Epithelial cell of esophagus (primary cell): ENCODE results near the gene GPR152.

Experiments used
- DNase-seq: peaks from one replicate; pipeline ENCODE4 v3.0.0; 2010; ENCODE audit warnings: low read depth
- H3K4me3 ChIP-seq: 2 replicates; pipeline ENCODE4 v1.5.1; 2011; ENCODE audit warnings: mild to moderate bottlenecking, low read length, control low read depth
- TF ChIP-seq, protein P1 (sequence below): IDR thresholded peaks from 2 replicates; pipeline ENCODE4 v1.5.1; 2011; ENCODE audit warnings: low read depth, mild to moderate bottlenecking, low read length, control low read depth, inconsistent platforms; ENCODE audit not compliant: insufficient read depth; ENCODE audit errors: missing control alignments

The GPR152 gene

GRCh38 chr11:67466367-67466766 is 13.8 kb upstream of the GPR152 start:
- DNase-seq, result no peak
- no peak overlapping the region for H3K4me3 ChIP-seq
- TF ChIP-seq, protein P1, sequence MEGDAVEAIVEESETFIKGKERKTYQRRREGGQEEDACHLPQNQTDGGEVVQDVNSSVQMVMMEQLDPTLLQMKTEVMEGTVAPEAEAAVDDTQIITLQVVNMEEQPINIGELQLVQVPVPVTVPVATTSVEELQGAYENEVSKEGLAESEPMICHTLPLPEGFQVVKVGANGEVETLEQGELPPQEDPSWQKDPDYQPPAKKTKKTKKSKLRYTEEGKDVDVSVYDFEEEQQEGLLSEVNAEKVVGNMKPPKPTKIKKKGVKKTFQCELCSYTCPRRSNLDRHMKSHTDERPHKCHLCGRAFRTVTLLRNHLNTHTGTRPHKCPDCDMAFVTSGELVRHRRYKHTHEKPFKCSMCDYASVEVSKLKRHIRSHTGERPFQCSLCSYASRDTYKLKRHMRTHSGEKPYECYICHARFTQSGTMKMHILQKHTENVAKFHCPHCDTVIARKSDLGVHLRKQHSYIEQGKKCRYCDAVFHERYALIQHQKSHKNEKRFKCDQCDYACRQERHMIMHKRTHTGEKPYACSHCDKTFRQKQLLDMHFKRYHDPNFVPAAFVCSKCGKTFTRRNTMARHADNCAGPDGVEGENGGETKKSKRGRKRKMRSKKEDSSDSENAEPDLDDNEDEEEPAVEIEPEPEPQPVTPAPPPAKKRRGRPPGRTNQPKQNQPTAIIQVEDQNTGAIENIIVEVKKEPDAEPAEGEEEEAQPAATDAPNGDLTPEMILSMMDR, result no peak

DNA sequence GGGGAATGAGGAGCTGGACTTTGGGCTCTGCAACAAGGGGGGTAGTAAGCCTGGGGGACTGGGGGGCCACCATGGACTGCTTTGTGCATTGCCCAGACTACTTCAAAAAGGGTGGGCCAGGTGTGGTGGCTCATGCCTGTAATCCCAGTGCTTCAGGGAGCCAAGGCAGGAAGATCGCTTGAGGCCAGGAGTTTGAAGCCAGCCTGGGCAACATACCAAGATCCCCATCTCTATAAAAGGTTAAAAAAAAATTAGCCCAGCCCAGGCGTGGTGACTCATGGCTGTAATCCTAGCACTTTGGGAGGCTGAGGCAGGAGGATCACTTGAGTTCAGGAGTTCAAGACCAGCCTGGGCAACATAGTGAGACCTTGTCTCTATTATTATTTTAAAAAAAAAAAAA is 13.0 kb upstream of the GPR152 start:
- peak overlapping the region; percentile 57 for H3K4me3 ChIP-seq
- peak; percentile 60 for DNase-seq

DNA sequence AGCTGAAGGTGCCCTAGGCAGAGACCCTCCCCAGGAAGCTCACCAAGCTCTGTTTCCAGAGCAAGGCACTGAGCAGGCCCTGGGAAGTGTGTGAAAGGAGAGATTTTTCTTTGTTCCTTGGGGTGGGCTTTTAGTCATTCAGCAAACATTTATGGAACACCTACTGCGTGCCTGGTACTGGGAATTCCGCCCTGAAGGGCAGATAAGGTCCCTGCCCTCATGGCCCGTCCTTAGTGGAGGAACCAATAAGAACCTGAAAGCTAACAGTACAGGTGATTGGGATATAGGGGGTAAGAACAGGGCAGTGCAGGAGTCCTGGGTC is 12.6 kb upstream of the GPR152 start:
- TF ChIP-seq, protein P1, result no peak
- peak; percentile 27 for DNase-seq
- H3K4me3 ChIP-seq, result peak overlapping the region; percentile 57

GRCh38 chr11:67464411-67465188 is 12.1 kb upstream of the GPR152 start:
- peak; percentile 94 for DNase-seq
- peak overlapping the region; percentile 57 for H3K4me3 ChIP-seq
- TF ChIP-seq, protein P1, result no peak

- H3K4me3 ChIP-seq, result peak overlapping the region; percentile 20
- peak; percentile 87 for DNase-seq
- TF ChIP-seq, protein P1, result no peak
Observed at GRCh38 chr11:67463680-67464410, 11.3 kb upstream of the GPR152 start.

GRCh38 chr11:67463186-67463585 is 10.7 kb upstream of the GPR152 start:
- no peak overlapping the region for H3K4me3 ChIP-seq
- TF ChIP-seq, protein P1, result no peak
- no peak for DNase-seq

DNA sequence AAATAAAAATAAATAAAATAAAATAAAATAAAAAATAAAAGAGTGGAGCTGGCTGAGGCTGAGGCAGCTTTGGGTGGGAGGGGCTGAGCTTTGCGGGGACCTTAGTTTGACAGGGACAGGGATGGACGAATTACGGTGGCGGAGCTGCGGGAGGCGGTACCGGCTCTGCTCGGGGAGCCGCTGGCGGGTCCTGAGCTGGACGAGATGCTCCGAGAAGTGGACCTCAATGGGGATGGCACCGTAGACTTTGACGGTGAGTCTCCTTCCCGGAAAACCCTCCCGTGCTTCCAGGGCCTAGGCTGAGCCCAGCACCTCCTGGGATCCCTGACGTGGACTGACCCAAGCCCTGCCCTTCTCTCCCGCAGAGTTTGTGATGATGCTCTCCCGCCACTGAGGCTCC is 5.7 kb upstream of the GPR152 start:
- DNase-seq, result no peak
- TF ChIP-seq, protein P1, result no peak

More for the DNA sequence above, 5.7 kb upstream of the GPR152 start:
- H3K4me3 ChIP-seq, result no peak overlapping the region
